GM21526 (cell line): ENCODE results near the gene MAP4K3.

ENCODE experiments used
- ATAC-seq: cut with Tn5 transposase; IDR thresholded peaks from one replicate; pipeline ENCODE4 v1.9.1; 2021; ENCODE audit warnings: moderate library complexity; ENCODE audit not compliant: unreplicated experiment, low FRiP score

Gene MAP4K3

GRCh38 chr2:39436592-39437521, at the start of gene MAP4K3:
Gene MAP4K3 (minus strand): TSS chr2:39437285. CDS start chr2:39436987, 298 bp downstream.
- peak; percentile 73 for ATAC-seq

- ATAC-seq, result no peak
These were observed 49.0 kb upstream of the MAP4K3 start for GRCh38 chr2:39486071-39486470.

- ATAC-seq, result no peak
These were observed 47.8 kb upstream of the MAP4K3 start for GRCh38 chr2:39484620-39485495.

- no peak for ATAC-seq
These were observed 47.1 kb upstream of the MAP4K3 start for GRCh38 chr2:39484206-39484605.

GRCh38 chr2:39483534-39483933, 46.4 kb upstream of the MAP4K3 start:
- ATAC-seq, result no peak

- no peak for ATAC-seq
These were observed 44.5 kb upstream of the MAP4K3 start for GRCh38 chr2:39481611-39482010.

GRCh38 chr2:39479696-39480095, 42.6 kb upstream of the MAP4K3 start:
- ATAC-seq, result no peak

GRCh38 chr2:39479053-39479670, 42.1 kb upstream of the MAP4K3 start:
- no peak for ATAC-seq

- peak; percentile 91 for ATAC-seq
These were observed 39.4 kb upstream of the MAP4K3 start for GRCh38 chr2:39476524-39476923.

- ATAC-seq, result no peak
These were observed 37.9 kb upstream of the MAP4K3 start for GRCh38 chr2:39475006-39475405.

GRCh38 chr2:39470580-39470979, 33.5 kb upstream of the MAP4K3 start:
- peak; percentile 75 for ATAC-seq

GRCh38 chr2:39469807-39470206, 32.7 kb upstream of the MAP4K3 start:
- peak; percentile 80 for ATAC-seq

- ATAC-seq, result no peak
These were observed 31.7 kb upstream of the MAP4K3 start for GRCh38 chr2:39468579-39469451.

- no peak for ATAC-seq
These were observed 29.2 kb upstream of the MAP4K3 start for GRCh38 chr2:39466311-39466710.

- no peak for ATAC-seq
These were observed 27.8 kb upstream of the MAP4K3 start for GRCh38 chr2:39464864-39465263.

- ATAC-seq, result no peak
These were observed 18.7 kb upstream of the MAP4K3 start for GRCh38 chr2:39455826-39456225.

- ATAC-seq, result no peak
These were observed 15.3 kb upstream of the MAP4K3 start for GRCh38 chr2:39452396-39452795.

- ATAC-seq, result no peak
These were observed 14.9 kb upstream of the MAP4K3 start for GRCh38 chr2:39451954-39452353.

GRCh38 chr2:39448169-39448502, 11.1 kb upstream of the MAP4K3 start:
- ATAC-seq, result no peak
